Transverse colon (tissue), 4 donors: ENCODE data around the gene SAV1. TPM values are rescaled to one million over a fixed set of nuclear protein-coding genes. Genes with fewer than 3 reads are reported as not detected.
A peak's percentile ranks its signal among the peaks of the same experiment; 100 is the strongest.

Experiments
- DNase-seq: peaks from one replicate; pipeline ENCODE4 v3.0.0-alpha.2; 2019
- H3K27ac ChIP-seq, 4 donors: fragments of 200-600 bp; sonication (generic); 2 replicates each; pipeline ENCODE4 v1.5.1; 2016 to 2018; ENCODE audit warnings: inconsistent platforms in 4 of 4
- H3K27me3 ChIP-seq: fragments of 200-600 bp; sonication (generic); 2 replicates; pipeline ENCODE4 v1.5.1; 2017; ENCODE audit warnings: inconsistent platforms
- H3K36me3 ChIP-seq, 4 donors: fragments of 200-600 bp; sonication (generic); 2 replicates each; pipeline ENCODE4 v1.5.1; 2017 to 2019; ENCODE audit warnings: inconsistent platforms in 4 of 4
- H3K4me1 ChIP-seq, 4 donors: fragments of 200-600 bp; sonication (generic); 2 replicates each; pipeline ENCODE4 v1.5.1; 2017 to 2020; ENCODE audit warnings: inconsistent platforms in 4 of 4
- H3K4me3 ChIP-seq, 4 donors: fragments of 200-600 bp; sonication (generic); 1 replicate in 1 of 4; 2 replicates in 3 of 4; pipeline versions ENCODE4 v1.5.1 to v1.6.1; 2017 to 2019; ENCODE audit warnings: inconsistent platforms in 4 of 4
- H3K9me3 ChIP-seq, 2 donors: fragments of 200-600 bp; sonication (generic); 2 replicates each; pipeline ENCODE4 v1.5.1; 2017 to 2019; ENCODE audit warnings: inconsistent platforms in 2 of 2
- EP300 ChIP-seq: sonication (generic); formaldehyde crosslinking; IDR thresholded peaks from one replicate; pipeline ENCODE4 v1.6.1; 2017; ENCODE audit warnings: antibody characterized with exemption, low read depth
- POLR2A ChIP-seq: fragments of 450-650 bp; IDR thresholded peaks from one replicate; pipeline ENCODE4 v1.6.1; 2016; ENCODE audit warnings: antibody characterized with exemption, mild to moderate bottlenecking, moderate library complexity
- POLR2AphosphoS5 ChIP-seq, 3 donors: sonication (generic); formaldehyde crosslinking; IDR thresholded peaks; one replicate each; pipeline ENCODE4 v1.6.1; 2016; ENCODE audit warnings: antibody characterized with exemption in 3 of 3
- WGBS, 2 donors: methylation state at CpG; one replicate each; pipeline ENCODE4 v1.1.5; 2018; ENCODE audit warnings: low coverage in 1 of 2; 5-methylcytosine and 5-hydroxymethylcytosine counted together
- in situ Hi-C, 4 donors: fragments of 200-750 bp; cut with MboI; loops; one replicate each; pipeline versions ENCODE4 v1.15.0 to v1.15.1; 2017; ENCODE audit warnings: low sequenced_read_pairs in 3 of 4, low pct_ligation_motif_present in 1 of 4, low pct_unique_long_range_greater_than_20kb in 1 of 4
- intact Hi-C: fragments of 100-400 bp; cut with DNase I; formaldehyde crosslinking; loops from one replicate; pipeline ENCODE4 v1.15.1; 2023; ENCODE audit warnings: low total_unique reads
- total RNA-seq, 4 donors: library from RNA; depleted of rRNA; stranded (reverse); fragments of >200 nt; gene quantifications; one replicate each; pipeline ENCODE4 v1.1.0, GENCODE V29; 2016
- TF ChIP-seq, protein P1 (sequence below), 5 experiments: fragments of 200-600 bp in 3 of 5; fragments of 450-650 bp in 2 of 5; sonication (generic) in 3 of 5; IDR thresholded peaks; 1 replicate in 2 of 5; 2 replicates in 3 of 5; pipeline ENCODE4 v1.5.1; 2016 to 2017; ENCODE audit warnings: antibody characterized with exemption in 5 of 5, inconsistent platforms in 3 of 5, mild to moderate bottlenecking in 2 of 5, moderate library complexity in 1 of 5

SAV1 gene
- total RNA-seq: 10 to 100 TPM; 14.9 to 81.0 (median 23.2) TPM

DNA sequence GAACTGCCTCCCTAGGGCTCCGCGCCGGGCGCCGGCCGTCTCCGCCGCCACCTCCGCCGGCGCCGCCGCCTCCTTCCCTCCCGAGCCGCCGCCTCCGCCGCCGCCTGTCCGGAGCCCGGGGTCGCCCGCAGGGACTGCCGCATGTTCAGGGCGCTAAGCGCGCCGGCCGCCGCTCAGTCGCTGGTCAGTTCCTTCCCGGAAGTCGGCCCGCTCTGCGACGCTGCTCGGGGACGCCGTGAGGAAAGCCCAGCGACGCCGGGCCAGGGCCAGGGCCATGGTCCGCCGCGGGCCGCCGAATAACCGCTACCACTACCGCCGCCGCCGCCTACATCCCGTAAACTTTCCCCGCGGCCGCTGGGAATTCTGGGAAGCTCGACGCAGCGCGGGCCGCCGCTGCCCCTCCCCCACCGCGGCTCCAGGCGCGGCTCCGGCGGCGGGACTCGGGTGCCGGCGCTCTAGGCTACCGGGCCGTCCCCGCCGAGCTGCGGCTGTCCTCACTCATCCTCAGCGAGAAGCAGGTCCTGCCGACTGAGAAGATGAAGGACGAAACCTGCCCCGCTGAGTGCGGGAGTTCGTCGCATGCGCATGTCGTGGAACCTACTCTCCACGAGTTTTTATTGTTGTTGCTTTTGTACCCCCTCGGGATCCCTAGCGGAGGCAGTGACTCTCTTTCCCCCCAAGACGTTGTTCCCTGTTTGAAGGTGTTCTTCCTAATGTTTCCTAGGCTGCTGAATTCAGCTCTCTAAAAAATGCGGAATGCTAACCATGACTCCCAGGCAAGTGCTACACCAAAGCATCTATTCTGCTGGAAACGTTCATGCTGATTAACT is at the start of gene SAV1:
Gene SAV1 (minus strand): TSS at position 311 of the 830 bp plus-strand sequence. CDS start 339 bp downstream, outside the sequence.
- peak; percentile 87 for DNase-seq
- peaks cover 0 to 27% (median 14%) of the 10 kb centered on the region in 4 donors for H3K4me1 ChIP-seq
- TF ChIP-seq POLR2AphosphoS5 (IDR thresholded peaks at IDR 0.05) (peak; percentile 78 to 90 (median 85)), POLR2A (peak; percentile 88), EP300 (peak; percentile 60)
- TF ChIP-seq, protein P1, sequence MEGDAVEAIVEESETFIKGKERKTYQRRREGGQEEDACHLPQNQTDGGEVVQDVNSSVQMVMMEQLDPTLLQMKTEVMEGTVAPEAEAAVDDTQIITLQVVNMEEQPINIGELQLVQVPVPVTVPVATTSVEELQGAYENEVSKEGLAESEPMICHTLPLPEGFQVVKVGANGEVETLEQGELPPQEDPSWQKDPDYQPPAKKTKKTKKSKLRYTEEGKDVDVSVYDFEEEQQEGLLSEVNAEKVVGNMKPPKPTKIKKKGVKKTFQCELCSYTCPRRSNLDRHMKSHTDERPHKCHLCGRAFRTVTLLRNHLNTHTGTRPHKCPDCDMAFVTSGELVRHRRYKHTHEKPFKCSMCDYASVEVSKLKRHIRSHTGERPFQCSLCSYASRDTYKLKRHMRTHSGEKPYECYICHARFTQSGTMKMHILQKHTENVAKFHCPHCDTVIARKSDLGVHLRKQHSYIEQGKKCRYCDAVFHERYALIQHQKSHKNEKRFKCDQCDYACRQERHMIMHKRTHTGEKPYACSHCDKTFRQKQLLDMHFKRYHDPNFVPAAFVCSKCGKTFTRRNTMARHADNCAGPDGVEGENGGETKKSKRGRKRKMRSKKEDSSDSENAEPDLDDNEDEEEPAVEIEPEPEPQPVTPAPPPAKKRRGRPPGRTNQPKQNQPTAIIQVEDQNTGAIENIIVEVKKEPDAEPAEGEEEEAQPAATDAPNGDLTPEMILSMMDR (IDR thresholded peaks at IDR 0.05): no peak
- WGBS, 2 donors: 0% methylated on average over 57 of the region's 92 CpGs; no CpG with 5 or more reads in 1 of the 2 donors
- H3K9me3 ChIP-seq: no peaks in the 10 kb centered on the region
- H3K27me3 ChIP-seq: no peaks in the 10 kb centered on the region
- in situ Hi-C loops: no loop called here
- H3K27ac ChIP-seq: peak within 1 kb of the TSS; percentile 96 to 98 (median 97)
- H3K4me3 ChIP-seq: peak within 1 kb of the TSS; percentile 77 to 99 (median 96)
- no peaks in the 10 kb centered on the region for H3K36me3 ChIP-seq
- intact Hi-C loops: no loop called here

DNA sequence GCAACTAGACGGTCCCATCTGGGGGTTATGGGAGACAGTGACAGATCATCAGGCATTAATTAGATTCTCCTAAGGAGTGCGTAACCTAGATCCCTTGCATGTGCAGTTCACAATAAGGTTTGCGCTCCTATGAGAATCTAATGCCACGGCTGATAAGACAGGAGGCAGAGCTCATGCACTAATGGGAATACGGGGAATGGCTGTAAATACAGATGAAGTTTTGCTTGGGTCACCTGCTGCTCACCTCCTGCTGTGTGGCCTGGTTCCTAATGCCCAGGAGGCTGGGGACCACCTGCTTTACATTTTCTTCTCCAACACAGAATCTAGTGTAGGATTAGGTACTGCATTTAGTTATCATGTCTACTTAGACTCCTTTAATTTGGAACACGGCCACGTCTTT is 49.7 kb upstream of the SAV1 start:
- Histone ChIP-seq H3K4me1 (no peaks in the 10 kb centered on the region), H3K4me3 (no peak overlapping the region), H3K9me3 (no peaks in the 10 kb centered on the region), H3K36me3 (peaks cover 0 to 12% (median 0%) of the 10 kb centered on the region in 4 donors), H3K27ac (no peak overlapping the region), H3K27me3 (no peaks in the 10 kb centered on the region)
- 65 to 83% methylated on average over 7 of the region's 7 CpGs for WGBS, 2 donors
- intact Hi-C loops: no loop called here
- DNase-seq: no peak
- TF ChIP-seq POLR2AphosphoS5 (IDR thresholded peaks at IDR 0.05) (no peak), POLR2A (no peak), EP300 (no peak)
- TF ChIP-seq, protein P1 (IDR thresholded peaks at IDR 0.05): no peak
- in situ Hi-C loops: no loop called here

DNA sequence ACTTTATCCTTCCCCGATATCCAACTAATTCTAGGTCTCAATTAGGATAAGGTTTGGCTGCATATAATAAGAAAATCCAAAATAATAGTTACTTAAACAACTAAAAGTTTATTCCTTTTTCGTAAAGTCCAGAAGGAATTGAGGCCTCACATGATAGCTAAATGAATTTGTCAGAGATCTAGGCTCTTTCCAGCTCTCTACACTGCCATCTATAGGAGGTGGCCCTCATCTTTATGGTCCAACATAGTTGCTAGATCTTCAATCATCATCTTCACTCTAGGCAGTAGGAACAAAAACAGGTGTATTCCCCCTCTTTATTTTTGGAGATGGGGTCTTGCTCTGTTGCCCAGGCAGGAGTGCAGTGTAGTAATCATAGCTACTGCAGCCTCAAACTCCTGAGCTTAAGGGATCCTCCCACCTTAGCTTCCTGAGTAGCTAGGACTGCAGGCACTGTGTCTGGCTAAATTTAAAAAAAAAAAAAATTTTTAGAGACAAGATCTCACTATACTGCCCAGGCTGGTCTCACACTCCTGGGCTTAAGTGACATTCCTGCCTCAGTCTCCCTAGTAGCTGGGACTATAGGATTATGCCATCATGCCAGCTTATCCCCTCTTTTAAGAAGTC is 46.5 kb upstream of the SAV1 start:
- WGBS, 2 donors: 65 to 83% methylated on average over 2 of the region's 2 CpGs
- Histone ChIP-seq H3K27ac (no peak overlapping the region), H3K36me3 (no peaks in the 10 kb centered on the region), H3K27me3 (no peaks in the 10 kb centered on the region), H3K4me3 (no peak overlapping the region), H3K4me1 (no peaks in the 10 kb centered on the region), H3K9me3 (no peaks in the 10 kb centered on the region)
- intact Hi-C loops: no loop called here
- TF ChIP-seq, protein P1 (IDR thresholded peaks at IDR 0.05): peak in 3 of 5 experiments; percentile 43 to 48 (median 44)
- TF ChIP-seq POLR2AphosphoS5 (IDR thresholded peaks at IDR 0.05) (no peak), POLR2A (no peak), EP300 (no peak)
- no peak for DNase-seq
- in situ Hi-C loops: no loop called here

DNA sequence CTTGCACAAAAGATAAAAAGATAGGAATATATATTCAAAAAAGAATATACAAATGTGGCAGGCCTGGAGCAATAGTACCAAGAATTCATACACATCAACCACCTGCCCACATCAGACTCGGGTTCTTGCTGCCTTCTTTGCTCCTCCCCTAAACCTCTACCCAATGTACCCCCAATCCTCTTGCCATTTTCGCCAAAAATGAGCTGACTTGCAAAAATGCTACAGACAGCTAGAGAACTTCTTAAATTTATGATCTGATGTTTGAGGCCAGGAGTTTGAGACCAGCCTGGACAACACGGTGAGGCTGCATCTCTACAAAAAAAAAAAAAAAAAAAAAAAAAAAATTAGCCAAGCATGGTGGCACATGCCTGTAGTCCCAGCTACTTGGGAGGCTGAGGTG is 42.9 kb upstream of the SAV1 start:
- DNase-seq: no peak
- Histone ChIP-seq H3K27ac (no peak overlapping the region), H3K36me3 (no peaks in the 10 kb centered on the region), H3K4me1 (no peaks in the 10 kb centered on the region), H3K27me3 (no peaks in the 10 kb centered on the region), H3K9me3 (no peaks in the 10 kb centered on the region), H3K4me3 (no peak overlapping the region)
- WGBS, 2 donors: 89 to 100% methylated on average over 1 to 3 of the region's 3 CpGs
- intact Hi-C loops (no loop called here), in situ Hi-C loops (no loop called here)
- TF ChIP-seq, protein P1 (IDR thresholded peaks at IDR 0.05): no peak
- no peak for TF ChIP-seq EP300
- no peak for TF ChIP-seq POLR2AphosphoS5 (IDR thresholded peaks at IDR 0.05)
- no peak for TF ChIP-seq POLR2A
